ENCODE data around the gene SPATA16.
"Not testable (repeated sequence)": the region's sequence is repeated elsewhere in the genome, so short reads cannot be mapped to it uniquely, and the experiment has no call there.

SPATA16 gene

DNA sequence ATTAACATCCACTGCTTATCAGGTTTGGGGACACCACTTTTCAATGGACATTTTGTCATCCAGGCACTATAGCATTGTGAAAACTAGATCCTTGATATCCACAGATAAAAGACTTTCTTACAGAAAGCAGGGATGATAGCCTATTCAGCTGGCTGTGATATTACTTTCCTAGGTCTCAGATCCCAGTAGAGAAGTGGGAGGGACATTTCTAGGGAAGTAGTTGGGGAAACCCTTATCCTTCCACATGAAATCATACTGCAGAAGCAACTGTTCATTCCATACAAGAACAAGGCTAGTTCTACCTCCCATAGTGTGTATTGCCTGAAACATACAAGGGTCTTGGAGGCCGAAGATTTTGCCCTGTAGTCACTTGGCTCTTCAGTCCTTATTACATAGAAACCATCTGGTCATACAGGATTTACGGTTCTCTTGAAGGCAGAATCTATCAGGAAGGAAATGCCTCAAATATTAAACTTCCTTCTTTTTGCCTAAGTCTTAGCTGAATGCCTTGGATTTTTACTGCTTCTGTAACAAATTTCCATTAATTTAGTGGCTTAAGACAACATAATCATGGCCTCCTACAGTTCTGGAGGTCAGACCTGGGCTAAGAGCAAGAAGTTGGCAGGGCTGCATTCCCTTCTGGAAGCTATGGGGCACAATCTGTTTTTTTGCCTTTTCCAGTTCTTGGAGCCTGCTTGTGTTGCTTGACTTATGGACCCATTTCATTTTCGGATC, 271.1 kb downstream of the SPATA16 start:
- DNase-seq, result no peak

DNA sequence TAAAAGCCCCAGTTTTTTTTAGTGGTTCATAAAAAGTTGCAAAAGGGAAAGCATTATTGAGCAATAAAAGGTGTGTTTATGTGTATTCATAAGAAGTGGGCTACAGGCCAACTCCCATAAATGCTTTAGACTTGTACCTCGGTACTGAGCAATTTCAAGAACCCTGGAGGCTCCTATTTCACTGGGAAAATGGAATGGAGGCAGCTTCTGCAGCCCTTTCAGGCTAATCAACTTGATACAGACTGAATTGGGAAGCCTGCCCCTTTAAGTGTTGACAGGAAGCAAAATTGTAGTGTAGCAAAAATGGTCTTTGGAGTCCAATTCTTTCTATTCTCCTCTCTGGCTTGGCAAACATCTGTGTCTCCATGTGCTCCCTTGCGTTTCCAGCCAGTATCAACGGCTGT, 271.7 kb downstream of the SPATA16 start:
- no peak for DNase-seq

DNA sequence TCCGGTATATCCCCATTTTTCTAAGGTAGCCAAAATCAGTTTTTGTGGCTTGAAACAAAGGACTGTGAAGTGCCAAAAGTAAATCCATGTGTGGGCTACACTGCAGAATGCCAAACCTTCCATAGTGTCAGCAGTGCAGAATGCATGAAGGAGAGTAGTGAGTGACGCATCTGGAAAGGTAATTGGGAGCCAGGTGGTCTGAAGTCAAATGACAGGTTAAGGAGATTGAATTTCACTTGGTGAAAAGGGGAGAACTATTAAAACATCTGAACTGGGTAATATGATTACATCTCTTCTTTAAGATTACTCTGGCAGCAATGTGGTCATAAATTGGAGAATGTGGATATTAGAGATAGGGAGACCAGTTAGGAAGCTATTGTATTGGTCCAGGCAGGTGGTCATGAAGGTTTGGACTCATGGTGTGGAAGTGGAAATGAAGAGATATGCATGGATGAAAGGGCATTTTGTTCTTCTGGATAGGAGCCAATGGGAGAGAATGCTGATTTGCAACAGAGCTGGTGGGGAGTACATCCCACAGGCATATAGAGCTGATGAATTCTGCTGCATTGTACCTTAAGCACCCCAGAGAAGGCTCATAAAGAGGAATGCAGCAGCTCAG, 272.3 kb downstream of the SPATA16 start:
- DNase-seq, result no peak

DNA sequence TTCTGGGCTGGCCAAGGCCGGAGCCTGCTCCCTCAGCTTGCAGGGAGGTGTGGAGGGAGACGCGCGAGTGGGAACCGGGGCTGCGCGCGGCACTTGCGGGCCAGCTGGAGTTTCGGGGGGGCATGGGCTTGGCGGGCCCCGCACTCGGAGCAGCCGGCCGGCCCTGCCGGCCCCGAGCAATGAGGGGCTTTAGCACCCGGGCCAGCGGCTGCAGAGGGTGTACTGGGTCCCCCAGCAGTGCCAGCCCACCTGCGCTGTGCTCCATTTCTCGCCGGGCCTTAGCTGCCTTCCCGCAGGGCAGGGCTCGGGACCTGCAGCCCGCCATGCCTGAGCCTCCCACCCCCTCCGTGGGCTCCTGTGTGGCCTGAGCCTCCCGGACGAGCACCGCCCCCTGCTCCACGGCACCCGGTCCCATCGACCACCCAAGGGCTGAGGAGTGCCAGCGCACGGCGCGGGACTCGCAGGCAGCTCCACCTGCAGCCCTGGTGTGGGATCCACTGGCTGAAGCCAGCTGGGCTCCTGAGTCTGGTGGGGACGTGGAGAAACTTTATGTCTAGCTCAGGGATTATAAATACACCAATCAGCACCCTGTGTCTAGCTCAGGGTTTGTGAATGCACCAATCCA, 274.2 kb downstream of the SPATA16 start:
- DNase-seq, result not testable (repeated sequence)

DNA sequence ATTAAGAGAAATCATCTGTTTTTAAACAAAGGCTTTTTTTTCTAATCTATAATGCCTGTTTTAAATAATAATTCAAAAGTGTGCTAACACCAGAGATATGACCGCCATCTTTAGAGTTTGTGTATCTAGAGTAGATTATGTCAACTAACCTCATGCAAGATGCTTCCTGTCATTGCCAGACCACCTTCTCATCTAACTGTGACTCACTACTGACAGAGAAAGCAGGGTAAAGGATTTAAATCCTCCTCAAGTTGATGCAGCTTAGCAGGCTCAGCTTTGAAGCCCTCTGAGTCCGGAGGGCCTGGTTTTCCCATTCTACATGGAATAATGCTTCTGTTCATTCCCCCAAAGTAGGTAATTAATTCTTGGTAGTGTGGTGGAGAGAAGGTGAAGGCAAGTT, 282.0 kb downstream of the SPATA16 start:
- no peak for DNase-seq

DNA sequence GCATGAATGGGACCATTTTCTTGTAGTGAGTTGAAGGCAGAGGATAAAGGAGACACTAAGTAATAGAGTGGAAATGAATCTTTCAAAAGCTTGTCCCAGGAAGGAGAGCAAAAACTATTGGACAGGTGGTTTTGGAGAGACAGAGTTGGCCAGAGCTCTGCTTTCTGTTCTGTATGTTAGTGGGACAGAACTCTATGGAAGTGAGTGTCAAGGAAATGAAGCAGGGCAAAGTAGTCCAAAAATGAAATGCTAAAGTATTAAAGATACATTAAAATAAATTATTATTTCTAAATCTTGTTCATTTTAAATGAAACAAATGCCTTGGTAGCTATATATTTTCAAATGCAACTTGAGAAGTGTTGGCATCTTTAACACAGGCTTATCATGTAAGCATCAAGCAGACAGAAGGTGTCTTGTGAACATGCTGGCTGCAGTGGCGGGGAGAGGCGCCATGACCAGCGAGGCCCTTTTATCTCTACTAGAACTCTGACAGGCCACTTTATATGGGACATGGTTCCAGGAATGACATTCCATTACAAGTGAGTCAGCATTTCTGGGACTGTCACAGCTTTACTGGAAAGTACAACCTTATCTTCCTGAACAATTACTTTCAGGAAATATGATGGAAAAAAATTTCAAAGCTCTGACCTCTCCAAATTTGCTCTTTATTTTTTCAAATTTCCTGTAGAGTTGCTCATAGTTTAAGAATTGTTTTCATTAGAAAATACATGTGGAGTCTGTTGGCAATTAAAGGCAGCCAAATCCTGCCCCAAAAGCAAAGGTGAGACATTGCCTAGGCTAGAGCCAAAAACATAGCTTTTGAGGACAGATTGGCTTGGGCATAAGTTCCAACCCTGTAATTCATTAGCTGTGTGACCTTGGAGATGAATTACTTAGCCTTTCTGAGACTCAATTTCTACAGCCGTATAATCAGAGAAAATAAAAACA, 284.0 kb downstream of the SPATA16 start:
- no peak for DNase-seq

DNA sequence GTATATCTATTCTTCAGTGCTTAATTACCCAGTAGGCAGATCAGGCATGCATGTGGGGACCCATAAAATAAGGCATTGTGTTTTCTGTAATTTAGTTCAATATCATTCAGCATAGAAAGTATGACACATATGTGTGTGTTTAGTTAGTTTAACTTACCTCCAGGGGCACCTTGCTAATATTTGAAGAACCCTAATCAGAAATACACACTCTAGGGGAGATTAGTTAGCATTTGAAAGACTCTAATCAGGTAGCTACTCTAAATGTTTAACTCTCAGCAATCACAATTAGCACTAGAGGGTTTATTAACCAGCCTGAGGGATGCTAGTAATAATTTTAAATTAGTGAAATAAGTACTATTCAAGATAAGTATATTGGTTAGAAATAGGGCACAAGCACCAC, 286.0 kb downstream of the SPATA16 start:
- DNase-seq, result no peak

DNA sequence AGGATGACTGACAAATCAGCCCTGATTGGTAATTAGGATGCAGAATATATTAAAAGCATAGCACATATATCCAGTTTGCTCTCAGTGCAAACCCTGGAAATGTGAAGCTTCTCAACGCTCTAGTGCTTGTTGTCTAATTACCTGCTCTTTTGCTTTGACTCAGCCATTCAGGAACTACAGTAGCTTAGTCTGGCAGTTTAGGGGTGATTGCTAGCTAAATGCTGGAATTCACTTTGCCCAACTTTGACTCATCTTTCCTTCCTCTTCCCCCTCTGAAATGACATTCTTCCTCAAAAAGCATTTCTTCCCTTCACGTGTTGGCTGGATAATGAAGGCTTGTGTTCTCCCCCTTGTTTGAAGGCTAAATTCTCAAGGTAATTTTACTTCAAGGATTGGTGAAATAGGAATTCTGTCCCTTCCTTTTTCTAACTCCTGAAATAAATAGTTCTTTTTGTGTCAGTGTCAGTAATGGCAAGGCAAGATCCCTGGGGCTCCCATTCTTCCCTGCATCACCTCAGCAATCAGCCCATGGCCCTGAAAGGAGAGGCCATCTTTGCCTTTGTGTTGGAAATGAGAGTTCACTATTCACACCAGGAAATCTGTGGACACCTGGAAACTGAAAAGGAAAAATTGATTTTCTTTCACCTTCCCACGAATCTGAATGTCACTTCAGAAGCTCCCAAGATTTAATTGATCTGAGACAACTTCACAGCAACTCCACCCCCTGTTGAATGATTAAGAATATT, 286.9 kb downstream of the SPATA16 start:
- no peak for DNase-seq

DNA sequence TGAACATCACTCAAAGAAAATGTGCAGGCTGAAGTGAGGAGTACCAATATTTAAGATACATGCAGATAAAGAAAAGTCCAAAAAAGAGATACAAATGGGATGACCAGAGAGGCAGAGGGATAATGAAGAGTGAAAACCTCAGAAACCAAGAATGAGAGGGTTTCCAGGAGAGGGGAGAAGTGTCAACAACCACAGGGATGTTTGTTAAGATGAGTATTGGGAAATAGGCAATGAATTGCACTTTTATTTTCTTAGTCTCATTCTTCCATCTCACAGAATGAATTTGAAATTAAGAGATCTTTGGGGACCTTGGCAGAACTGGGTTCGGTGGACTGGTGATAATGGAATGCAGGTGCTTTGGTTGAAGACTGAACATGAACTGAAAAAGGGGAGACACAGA, 288.0 kb downstream of the SPATA16 start:
- no peak for DNase-seq

DNA sequence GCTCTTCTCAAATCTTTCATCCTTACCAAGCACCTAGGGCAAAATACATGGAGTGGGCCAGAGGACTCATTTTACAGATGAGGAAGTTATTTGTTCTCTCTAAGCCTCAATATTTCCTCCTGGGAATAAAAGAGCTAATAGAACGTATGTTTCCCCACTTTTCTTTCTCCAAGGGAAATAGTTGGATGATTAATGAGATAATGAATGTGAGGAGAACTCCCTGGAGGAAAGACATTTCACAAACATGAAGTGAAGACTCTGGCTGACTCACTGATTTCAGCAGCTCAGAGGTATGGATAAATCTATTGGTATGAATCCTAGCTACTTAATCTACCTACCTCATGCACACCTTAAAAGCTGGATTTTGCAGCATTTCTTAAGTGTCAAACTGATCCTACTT, 292.1 kb downstream of the SPATA16 start:
- DNase-seq, result no peak

DNA sequence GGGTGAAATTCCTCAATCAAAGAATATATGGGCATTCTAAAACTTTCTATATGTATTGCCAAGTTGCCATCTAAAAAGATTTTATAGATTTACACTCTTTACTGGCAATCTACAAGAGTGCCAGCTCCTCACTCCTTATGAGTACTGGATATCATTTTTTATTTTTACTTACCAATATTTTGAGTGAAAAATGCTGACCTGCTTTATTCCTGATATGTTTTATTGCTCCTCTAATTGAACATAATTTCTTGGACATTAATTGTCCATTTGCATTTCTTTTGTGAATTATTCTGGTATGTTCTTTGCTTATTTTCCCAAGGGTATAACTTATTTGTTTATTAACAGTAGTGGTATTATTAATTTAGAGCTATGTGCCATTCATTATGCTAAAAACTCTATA, 293.7 kb downstream of the SPATA16 start:
- DNase-seq, result no peak

DNA sequence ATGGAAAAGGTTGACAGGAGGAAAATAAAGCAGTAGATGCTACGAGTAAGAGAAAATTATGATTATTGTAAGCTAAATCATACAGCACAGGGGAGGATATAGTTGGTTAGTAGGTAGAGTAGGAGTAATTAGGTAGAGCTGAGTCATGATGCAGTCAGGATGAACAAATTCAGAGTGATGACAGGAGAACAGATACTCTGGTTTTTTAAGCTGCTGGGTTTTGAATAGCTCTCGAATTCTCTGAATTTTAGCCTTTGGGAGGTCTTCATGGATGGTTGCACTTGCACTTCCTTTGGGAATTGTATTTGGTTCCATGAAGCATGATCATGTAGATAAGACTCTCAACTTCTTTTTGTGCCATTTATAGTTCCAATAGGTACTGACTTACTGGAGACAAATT, 294.3 kb downstream of the SPATA16 start:
- no peak for DNase-seq

DNA sequence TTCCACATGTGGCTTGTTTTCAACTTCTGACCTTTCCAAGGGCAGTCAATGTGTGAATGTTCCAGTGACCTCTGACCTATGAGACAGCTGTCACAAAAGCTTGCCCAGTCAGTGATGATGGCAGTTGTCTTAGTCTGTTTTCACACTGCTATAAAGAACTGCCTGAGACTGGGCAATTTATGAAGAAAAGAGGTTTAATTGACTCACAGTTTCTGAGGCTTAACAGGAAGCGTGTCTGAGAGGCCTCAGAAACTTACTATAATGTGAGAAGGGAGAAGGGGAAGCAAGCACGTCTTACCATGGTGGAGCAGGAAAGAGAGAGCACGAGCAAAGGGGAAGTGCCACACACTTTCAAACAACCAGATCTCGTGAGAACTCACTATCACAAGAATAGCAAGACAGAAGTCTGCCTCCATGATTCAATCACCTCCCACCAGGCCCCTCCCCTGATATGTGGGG, 294.9 kb downstream of the SPATA16 start:
- no peak for DNase-seq

DNA sequence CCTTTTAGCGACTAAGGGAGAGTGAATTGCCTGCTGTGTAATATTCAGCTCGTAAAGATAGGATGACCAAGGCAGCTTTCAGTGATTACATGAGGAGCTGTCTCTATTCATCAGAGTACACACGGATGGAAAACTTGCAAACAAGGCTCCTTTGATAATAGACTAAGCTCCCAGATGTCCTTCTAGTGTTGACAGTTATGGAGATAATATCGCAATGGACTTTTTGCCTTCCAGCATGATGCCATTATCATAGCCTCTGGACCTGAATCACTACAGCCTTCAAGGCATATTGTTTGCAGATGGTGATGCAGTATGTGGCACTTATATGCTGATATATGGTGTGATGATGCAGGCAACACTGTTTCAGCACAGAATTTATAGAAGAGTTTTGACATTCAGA, 296.6 kb downstream of the SPATA16 start:
- no peak for DNase-seq

DNA sequence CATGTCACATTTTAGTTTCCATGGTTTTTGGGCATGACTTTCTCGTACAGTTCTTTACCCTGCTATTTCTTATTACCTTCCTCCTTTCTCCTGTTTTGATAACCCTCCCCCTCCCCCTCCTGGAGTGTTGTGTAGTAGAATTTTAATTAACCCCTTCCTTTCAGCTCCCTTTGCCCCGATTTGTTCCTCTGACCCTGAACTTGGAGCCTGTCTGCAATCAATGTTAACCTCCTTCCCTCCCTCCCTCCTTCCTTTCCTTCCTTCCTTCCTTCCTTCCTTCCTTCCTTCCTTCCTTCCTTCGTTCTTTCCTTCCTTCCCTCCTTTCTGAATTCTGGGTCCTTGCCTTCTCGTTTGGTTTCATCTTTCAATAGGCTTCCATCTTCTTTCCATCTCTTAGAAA, 300.1 kb downstream of the SPATA16 start:
- no peak for DNase-seq

DNA sequence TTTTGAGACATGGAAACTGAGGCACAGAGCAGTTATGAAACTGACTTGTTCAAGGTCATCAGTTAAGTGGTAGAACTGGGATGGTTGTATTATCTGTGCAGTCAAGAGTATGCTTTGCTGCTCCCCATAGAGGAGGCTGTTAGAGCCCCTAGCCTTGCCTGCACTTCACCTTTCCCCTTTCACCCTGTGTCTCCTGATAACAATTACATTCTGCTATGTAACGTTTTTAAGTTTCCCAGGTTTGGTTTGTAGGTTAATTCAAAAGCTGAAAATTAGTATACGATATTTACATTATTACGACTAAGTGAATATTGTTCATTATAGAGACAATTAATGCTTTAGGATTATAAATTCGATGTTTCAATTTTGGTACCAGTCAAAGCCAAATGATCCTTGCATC, 300.6 kb downstream of the SPATA16 start:
- DNase-seq, result no peak

DNA sequence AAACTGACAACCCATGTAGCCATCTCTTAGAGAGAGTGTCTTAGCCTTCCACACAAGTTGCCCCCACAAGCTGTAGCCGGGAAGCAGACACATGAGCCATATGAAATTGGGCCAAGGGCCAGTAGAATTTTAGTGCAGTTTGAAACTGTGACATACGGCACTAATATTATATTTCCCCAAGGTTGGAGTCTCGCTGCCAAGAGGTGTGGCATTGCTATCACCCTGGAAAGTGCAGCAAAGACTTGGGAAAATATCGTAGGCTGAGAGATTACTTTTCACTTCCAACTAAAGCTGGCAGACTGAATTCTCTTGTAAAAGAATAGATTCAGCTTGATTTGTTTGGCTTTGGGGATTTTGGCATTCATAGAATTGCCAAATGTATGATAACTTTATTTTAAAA, 301.4 kb downstream of the SPATA16 start:
- DNase-seq, result no peak

Measured in SIG-M5 (cell line).